Hematopoietic multipotent progenitor cell treated with erythropoietin and hydrocortisone succinate and interleukin-3 and kit ligand, for 6 days (in vitro differentiated cells): ENCODE measurements around the gene TOMM70.
"Not testable (repeated sequence)": the region's sequence is repeated elsewhere in the genome, so short reads cannot be mapped to it uniquely, and the experiment has no call there.

Source experiments
- DNase-seq: peaks from one replicate; pipeline ENCODE4 v3.0.0-alpha.2; 2015

Gene TOMM70

DNA sequence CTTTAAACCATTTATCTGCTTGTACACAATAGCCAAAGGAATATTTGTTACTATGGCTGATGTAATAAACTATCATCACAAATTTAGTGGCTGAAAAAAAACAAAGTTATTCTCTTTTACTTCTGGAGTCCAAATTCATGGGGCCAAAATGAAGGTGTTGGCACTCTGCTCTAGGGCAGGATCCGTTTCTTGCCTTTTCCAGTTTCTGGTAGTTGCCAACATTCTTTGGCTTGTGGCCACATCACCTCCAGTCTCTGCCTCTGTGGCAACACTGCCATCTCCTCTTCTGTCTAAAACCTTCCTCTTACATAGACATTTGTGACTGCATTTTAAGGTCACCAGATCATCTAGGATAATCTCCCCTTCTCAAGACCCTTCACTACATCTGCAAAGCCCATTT lies 39.0 kb downstream of the TOMM70 start:
- no peak for DNase-seq

DNA sequence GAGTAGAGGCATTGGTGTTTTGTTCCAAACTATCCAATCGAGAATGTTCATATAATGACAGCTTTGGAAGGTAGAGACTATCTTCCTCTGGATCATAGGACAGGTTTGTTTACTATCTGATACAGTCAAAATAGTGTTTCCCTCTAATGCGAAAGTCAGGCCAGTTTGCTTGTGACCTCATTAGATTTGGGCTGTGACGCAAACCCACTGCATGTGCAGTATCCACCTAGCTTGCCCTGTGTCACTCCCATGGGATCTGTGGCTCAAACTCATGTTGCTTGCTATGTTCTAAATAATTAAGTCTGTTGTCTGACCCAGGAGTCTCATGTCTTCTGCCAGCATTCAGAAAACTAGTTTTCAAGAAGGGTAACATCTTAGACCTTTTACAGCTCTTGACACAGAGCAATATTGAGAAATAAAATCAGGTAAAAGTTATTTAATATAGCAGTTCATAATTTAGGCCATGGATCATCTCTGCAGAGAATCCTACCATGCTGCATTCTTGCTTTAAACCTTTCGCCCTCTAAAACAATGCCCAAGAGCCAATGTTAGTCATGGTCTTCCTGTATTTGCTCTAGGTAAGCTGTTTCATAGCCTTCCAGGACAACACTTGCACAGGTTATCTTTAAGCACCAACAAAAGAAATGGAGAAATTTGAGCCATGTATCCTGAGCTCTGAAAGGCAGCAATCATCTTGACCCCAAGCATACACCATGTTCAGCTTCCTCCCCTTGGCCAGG lies 40.0 kb downstream of the TOMM70 start:
- no peak for DNase-seq

DNA sequence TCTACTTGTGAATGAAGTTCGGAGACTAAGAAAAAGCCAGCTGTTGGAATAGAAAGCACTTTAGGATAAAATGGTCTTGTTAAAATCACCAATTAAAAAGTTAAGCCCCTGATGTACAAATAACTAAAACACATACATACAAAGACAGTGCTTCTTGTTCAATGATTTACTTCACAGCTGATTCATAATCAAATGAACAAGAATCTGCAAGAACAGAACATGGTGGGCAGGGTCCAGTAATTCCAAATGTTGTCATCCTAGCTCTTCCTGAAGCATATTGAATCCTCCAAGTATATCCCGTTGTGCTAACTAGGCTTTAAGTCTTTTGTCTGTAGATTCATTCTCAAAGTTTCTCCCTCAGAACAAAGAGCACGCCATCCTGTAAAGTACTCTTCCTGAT lies 41.9 kb downstream of the TOMM70 start:
- DNase-seq = no peak

DNA sequence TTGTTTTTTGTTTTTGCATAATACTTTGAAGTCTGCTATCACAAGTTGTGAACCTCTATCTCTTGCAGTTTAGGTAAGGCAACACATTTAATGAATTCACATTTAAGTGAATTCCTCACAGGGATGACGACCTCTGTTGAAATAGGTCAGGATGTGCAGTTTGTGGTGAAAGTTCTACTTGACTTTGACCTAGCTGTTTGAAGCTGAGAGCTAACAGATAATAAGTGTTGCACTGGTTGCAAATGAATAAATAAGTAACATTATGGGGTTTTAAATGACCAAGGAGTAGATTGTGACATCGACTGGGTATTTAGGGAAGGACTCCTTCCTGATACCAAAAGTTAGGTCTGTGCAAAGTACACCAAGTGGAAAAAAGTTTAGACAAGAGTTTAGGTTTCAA lies 42.5 kb downstream of the TOMM70 start:
- DNase-seq = no peak

GRCh38 chr3:100354850-100355249 lies 46.0 kb downstream of the TOMM70 start:
- peak; percentile 90 for DNase-seq

DNA sequence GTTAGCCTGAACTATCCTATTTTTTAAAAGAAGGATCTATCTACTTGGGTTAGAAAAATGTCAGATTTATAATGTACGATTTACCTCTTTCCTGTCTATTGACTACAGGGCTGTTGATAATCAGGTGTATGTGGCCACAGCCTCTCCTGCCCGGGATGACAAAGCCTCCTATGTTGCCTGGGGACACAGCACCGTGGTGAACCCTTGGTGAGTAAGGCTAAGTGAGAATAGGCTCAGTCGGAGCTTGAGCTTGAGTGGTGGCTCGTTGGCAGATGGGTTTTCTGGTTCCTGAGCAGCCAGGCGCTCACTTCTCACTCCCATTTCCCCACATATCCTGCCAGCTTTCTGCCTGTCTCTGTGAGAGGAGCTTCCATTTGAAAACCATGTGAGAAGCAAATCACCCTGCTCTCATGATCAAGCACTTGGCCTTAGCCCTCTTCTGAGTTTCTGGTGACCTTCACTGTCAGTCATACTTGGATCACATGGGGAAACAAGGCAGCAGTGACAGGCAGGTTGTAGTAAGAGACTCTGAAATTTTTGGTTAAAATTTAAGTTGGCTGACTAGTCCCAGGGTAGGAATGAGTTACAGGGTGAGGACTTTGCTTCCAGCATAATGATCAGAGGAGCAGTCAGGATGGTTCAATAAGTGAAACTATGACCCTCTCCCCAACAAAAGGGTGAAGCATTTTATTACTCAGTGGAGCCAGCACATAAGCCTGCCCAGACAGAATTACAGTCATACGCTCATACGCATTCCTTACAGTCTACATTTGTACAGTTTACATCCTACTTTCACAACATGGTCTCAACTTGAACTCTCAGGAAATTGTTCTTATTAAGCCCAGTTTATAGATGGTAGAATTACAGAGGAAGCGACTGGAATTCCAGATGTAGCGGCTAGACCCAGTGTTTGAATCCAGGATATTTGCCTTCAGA lies 48.3 kb downstream of the TOMM70 start:
- DNase-seq = no peak

DNA sequence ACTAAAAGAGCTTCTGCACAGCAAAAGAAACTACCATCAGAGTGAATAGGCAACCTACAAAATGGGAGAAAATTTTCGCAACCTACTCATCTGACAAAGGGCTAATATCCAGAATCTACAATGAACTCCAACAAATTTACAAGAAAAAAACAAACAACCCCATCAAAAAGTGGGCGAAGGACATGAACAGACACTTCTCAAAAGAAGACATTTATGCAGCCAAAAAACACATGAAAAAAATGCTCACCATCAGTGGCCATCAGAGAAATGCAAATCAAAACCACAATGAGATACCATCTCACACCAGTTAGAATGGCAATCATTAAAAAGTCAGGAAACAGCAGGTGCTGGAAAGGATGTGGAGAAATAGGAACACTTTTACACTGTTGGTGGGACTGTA lies 49.1 kb downstream of the TOMM70 start:
- DNase-seq = not testable (repeated sequence)

DNA sequence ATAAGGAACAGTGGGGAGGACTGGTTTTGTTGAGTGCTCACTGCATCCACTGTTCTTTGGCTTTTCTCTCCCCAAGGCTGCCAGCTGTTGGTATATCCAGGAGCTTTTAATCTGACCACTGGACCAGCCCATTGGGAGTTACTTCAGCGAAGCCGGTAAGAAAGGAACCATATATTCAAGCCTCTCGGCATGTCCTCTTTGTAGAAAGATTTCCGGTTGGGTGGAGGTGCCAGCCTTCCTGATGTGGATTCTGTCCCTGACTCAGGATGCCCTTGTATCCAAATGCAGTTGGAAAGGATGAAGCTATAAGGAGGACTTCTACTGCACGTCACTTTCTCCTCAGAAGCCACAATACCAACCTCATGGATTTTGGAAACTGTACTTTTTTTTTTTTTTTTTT lies 52.2 kb downstream of the TOMM70 start:
- no peak for DNase-seq

- no peak for DNase-seq
Measured at GRCh38 chr3:100340527-100340926, 60.4 kb downstream of the TOMM70 start.

DNA sequence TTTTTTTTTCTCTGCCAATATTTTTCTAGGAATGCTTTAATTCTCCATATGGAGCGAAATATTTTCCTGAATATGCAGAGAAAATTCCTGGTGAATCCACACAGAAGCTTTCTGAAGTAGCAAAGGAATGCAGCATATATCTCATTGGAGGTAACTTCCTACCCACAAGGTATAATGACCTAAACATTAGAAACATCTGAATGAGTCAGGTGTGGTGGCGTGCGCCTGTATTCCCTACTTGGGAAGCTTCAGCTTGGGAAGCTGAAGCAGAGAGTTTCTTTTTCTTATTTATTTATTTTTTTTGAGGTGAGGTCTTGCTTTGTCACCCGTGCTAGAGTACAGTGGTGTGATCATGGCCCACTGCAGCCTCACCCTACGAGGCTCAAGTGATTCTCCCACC lies 61.1 kb downstream of the TOMM70 start:
- DNase-seq = no peak

- no peak for DNase-seq
Measured at GRCh38 chr3:100338911-100339310, 62.0 kb downstream of the TOMM70 start.

- not testable (repeated sequence) for DNase-seq
Measured at GRCh38 chr3:100336229-100336628, 64.7 kb downstream of the TOMM70 start.

GRCh38 chr3:100335434-100335833 lies 65.5 kb downstream of the TOMM70 start:
- peak; percentile 92 for DNase-seq

- DNase-seq = peak; percentile 89
Measured at GRCh38 chr3:100334488-100335351, 66.2 kb downstream of the TOMM70 start, which contains the start of gene NIT2. TSS of gene NIT2 (plus strand) at chr3:100334757. CDS start at chr3:100334792, 35 bp downstream.

- DNase-seq = no peak
Measured at GRCh38 chr3:100333970-100334487, 66.9 kb downstream of the TOMM70 start.

DNA sequence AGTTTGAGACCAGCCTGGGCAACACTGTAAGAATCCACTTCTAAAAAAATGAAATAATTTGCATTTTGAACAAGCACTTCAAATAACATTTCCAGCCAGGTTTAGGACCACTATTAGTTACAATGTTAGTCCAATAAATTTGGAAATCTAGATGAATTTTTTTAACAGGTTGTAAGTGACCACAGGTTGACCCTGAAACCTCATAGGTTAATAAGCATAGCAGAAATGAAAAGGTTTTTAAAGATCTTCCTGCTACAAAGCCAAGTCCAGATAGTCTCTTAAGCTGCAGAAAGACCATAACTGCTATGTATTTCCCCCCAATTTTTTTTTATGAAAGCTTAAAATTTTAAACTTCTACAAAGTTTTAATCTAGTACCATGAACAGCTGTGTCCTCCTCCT lies 67.8 kb downstream of the TOMM70 start:
- DNase-seq = no peak

- DNase-seq = no peak
Measured at GRCh38 chr3:100331660-100332059, 69.2 kb downstream of the TOMM70 start.

DNA sequence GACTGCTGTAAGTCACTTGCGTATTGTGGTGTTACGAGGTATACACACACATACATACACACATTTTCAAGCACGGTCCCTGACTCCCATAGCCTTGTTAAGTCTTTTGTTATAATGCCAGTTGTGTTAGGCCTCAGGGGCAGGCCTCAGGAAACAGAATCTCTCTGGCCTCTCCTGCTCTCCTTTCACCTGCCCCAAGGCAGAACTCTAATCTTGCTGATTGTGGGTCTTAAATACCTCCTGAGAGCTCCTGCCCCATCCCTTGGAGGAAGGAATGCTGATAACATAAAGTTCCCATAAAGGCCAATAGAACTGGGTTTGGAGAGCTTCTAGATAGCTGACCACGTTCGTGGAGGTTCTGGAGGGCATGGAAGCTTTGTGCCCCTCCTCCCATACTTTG lies 70.2 kb downstream of the TOMM70 start:
- DNase-seq = no peak

GRCh38 chr3:100329800-100330489 lies 70.9 kb downstream of the TOMM70 start:
- DNase-seq = no peak

- not testable (repeated sequence) for DNase-seq
Measured at GRCh38 chr3:100327377-100327776, 73.5 kb downstream of the TOMM70 start.

DNA sequence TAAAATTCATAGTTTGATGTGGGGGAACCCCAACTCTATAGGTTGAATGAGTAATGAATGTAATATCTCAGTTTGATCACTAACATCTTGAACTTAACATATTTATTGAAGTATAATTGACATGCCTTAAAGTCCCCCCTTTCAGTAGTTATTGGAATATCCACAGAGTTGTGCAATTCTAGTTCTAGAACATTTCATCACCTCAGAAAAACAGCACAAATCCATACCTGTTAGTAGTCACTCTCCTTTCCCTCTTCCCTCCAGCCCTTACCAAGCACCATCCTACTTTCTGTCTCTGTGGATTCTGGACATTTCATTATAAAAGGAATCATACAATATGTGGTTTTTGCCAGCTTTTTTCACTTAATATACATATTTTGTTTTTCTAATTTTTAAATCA lies 75.1 kb downstream of the TOMM70 start:
- DNase-seq = no peak

GRCh38 chr3:100324044-100324443 lies 76.8 kb downstream of the TOMM70 start:
- no peak for DNase-seq
